PFSK-1 (cell line): ENCODE results near the gene RYR3.

Source experiments
- FOXP2 ChIP-seq: optimal IDR thresholded peaks from 2 replicates; pipeline ENCODE3; 2011; ENCODE audit warnings: borderline replicate concordance, control low read depth, inconsistent platforms; ENCODE audit not compliant: insufficient read depth; ENCODE audit errors: extremely low read length, extremely low read depth
- POLR2AphosphoS5 ChIP-seq: IDR thresholded peaks from 2 replicates; pipeline ENCODE4 v1.6.1; 2012; ENCODE audit warnings: low read depth, mild to moderate bottlenecking, control low read depth, low read length, moderate library complexity
- REST ChIP-seq, 2 experiments: IDR thresholded peaks; 2 replicates each; pipeline versions ENCODE4 v1.6.1 to v1.8.0; 2011 to 2012; ENCODE audit warnings: low read depth in 2 of 2, low read length in 2 of 2, control low read depth in 1 of 2, inconsistent platforms in 1 of 2, mild to moderate bottlenecking in 1 of 2, moderate library complexity in 1 of 2; ENCODE audit not compliant: insufficient read depth in 1 of 2
- SIN3A ChIP-seq: IDR thresholded peaks from 2 replicates; pipeline ENCODE4 v1.6.1; 2012; ENCODE audit warnings: mild to moderate bottlenecking, low read length, moderate library complexity, borderline replicate concordance; ENCODE audit not compliant: insufficient read depth
- TAF1 ChIP-seq: IDR thresholded peaks from 2 replicates; pipeline ENCODE4 v1.6.1; 2012; ENCODE audit warnings: low read length, control low read depth, borderline replicate concordance; ENCODE audit not compliant: insufficient read depth

Gene RYR3

GRCh38 chr15:33656168-33656567 is 345.4 kb downstream of the RYR3 start:
- TF ChIP-seq FOXP2 (no peak), REST (IDR thresholded peaks at IDR 0.05; ENCODE audit: insufficient read depth in 1 of 2, low read depth in 2 of 2, low read length in 2 of 2) (no peak), POLR2AphosphoS5 (no peak), TAF1 (no peak), SIN3A (no peak)

GRCh38 chr15:33660151-33660550 is 349.4 kb downstream of the RYR3 start:
- TF ChIP-seq FOXP2: no peak
- no peak for TF ChIP-seq SIN3A
- TF ChIP-seq TAF1: no peak
- no peak for TF ChIP-seq REST (IDR thresholded peaks at IDR 0.05; ENCODE audit: insufficient read depth in 1 of 2, low read depth in 2 of 2, low read length in 2 of 2)
- TF ChIP-seq POLR2AphosphoS5: no peak

- TF ChIP-seq POLR2AphosphoS5: no peak
- no peak for TF ChIP-seq TAF1
- TF ChIP-seq REST (IDR thresholded peaks at IDR 0.05; ENCODE audit: insufficient read depth in 1 of 2, low read depth in 2 of 2, low read length in 2 of 2): no peak
- no peak for TF ChIP-seq SIN3A
- TF ChIP-seq FOXP2: no peak
Measured at GRCh38 chr15:33662014-33662413, 351.2 kb downstream of the RYR3 start.

GRCh38 chr15:33664947-33665346 is 354.2 kb downstream of the RYR3 start:
- TF ChIP-seq TAF1 (no peak), REST (IDR thresholded peaks at IDR 0.05; ENCODE audit: insufficient read depth in 1 of 2, low read depth in 2 of 2, low read length in 2 of 2) (no peak), POLR2AphosphoS5 (no peak), SIN3A (no peak), FOXP2 (no peak)

- TF ChIP-seq REST (IDR thresholded peaks at IDR 0.05; ENCODE audit: insufficient read depth in 1 of 2, low read depth in 2 of 2, low read length in 2 of 2) (no peak), POLR2AphosphoS5 (no peak), SIN3A (no peak), TAF1 (no peak), FOXP2 (no peak)
Measured at GRCh38 chr15:33670567-33670966, 359.8 kb downstream of the RYR3 start.
